Measurements from ENCODE around the gene BMP4. TPM values are rescaled to one million over a fixed set of nuclear protein-coding genes. Genes with fewer than 3 reads are reported as not detected.

The BMP4 gene
- total and polyA plus RNA-seq, 2 of the 13 experiments (the other 11 are each of a cell fraction or from before 2014, with no cell fraction given), result 56.4 to 169 TPM

DNA sequence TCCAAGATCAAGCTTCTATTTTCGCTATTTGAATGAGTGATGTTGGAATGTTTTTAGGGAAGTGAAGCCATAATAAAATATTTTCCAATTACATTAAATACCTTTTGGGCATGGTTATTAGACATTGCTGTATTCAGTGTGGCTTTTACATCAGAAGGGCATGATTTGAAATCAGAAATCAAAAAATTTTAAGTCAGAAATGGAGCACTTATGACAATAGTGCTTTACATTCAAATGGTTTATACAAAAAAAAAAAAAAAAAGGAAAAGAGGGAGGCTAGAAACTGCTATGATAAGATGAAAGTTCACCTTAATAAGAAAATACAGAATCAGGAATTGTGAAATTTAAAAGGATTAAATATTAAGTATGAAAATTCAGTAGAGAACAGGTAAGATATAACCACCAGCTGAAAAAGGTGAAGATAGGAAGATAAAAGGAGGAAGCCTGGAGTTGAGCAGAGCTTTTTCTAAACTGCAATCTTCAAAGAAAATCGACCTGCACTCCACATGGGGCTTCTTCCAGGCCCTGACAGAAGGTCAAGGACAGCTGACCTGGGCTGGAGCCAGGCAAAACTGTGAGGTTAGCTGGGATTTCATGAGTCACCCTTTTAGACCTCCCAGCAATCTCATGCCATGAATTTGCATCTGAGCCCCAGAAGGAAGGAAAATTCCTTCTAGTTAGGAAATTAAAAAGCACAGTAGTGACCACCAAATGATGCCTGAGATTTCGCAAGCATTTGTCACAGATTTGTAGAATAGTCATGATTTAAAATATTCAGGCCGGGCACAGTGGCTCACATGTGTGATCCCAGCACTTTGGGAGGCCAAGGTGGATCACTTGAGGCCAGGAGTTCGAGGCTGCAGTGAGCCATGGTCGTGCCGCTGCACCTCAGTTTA lies 23.4 kb upstream of the BMP4 start (continued):
- TF ChIP-seq, protein P1, sequence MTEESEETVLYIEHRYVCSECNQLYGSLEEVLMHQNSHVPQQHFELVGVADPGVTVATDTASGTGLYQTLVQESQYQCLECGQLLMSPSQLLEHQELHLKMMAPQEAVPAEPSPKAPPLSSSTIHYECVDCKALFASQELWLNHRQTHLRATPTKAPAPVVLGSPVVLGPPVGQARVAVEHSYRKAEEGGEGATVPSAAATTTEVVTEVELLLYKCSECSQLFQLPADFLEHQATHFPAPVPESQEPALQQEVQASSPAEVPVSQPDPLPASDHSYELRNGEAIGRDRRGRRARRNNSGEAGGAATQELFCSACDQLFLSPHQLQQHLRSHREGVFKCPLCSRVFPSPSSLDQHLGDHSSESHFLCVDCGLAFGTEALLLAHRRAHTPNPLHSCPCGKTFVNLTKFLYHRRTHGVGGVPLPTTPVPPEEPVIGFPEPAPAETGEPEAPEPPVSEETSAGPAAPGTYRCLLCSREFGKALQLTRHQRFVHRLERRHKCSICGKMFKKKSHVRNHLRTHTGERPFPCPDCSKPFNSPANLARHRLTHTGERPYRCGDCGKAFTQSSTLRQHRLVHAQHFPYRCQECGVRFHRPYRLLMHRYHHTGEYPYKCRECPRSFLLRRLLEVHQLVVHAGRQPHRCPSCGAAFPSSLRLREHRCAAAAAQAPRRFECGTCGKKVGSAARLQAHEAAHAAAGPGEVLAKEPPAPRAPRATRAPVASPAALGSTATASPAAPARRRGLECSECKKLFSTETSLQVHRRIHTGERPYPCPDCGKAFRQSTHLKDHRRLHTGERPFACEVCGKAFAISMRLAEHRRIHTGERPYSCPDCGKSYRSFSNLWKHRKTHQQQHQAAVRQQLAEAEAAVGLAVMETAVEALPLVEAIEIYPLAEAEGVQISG (CRISPR knock-in tag; IDR thresholded peaks at IDR 0.05), result peak; percentile 59
- TF ChIP-seq HMGA1 (CRISPR knock-in tag; conservative IDR thresholded peaks at IDR 0.05), result no peak
- TF ChIP-seq ZNF652 (CRISPR knock-in tag; IDR thresholded peaks at IDR 0.05; ENCODE audit: borderline replicate concordance, low read depth), result no peak; the same call in 1 of the 2 replicates
- TF ChIP-seq ZNF317 (CRISPR knock-in tag; IDR thresholded peaks at IDR 0.05), result no peak
- TF ChIP-seq KDM1A (CRISPR knock-in tag; IDR thresholded peaks at IDR 0.05), result peak; percentile 58; the same call in 1 of the 2 replicates
- no peak for TF ChIP-seq ZNF326 (CRISPR knock-in tag; IDR thresholded peaks at IDR 0.05; ENCODE audit: borderline replicate concordance)
- TF ChIP-seq THAP11 (CRISPR knock-in tag; IDR thresholded peaks at IDR 0.05), result peak; percentile 61; the same call in 1 of the 2 replicates
- TF ChIP-seq SIN3B (IDR thresholded peaks at IDR 0.05; ENCODE audit: low read length), result no peak
- TF ChIP-seq, protein P2, sequence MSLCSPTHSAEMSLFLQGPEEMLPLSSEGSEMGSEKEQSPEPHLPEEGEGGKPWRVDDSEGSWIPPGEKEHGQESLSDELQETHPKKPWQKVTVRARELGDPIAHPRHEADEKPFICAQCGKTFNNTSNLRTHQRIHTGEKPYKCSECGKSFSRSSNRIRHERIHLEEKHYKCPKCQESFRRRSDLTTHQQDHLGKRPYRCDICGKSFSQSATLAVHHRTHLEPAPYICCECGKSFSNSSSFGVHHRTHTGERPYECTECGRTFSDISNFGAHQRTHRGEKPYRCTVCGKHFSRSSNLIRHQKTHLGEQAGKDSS (CRISPR knock-in tag; IDR thresholded peaks at IDR 0.05; ENCODE audit: borderline replicate concordance, low read depth), result no peak
- TF ChIP-seq, protein P3, sequence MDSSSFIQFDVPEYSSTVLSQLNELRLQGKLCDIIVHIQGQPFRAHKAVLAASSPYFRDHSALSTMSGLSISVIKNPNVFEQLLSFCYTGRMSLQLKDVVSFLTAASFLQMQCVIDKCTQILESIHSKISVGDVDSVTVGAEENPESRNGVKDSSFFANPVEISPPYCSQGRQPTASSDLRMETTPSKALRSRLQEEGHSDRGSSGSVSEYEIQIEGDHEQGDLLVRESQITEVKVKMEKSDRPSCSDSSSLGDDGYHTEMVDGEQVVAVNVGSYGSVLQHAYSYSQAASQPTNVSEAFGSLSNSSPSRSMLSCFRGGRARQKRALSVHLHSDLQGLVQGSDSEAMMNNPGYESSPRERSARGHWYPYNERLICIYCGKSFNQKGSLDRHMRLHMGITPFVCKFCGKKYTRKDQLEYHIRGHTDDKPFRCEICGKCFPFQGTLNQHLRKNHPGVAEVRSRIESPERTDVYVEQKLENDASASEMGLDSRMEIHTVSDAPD (CRISPR knock-in tag; IDR thresholded peaks at IDR 0.05), result no peak
- no peak for TF ChIP-seq AHR (CRISPR knock-in tag; IDR thresholded peaks at IDR 0.05)
- TF ChIP-seq, protein P4, sequence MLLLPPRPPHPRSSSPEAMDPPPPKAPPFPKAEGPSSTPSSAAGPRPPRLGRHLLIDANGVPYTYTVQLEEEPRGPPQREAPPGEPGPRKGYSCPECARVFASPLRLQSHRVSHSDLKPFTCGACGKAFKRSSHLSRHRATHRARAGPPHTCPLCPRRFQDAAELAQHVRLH (CRISPR knock-in tag; IDR thresholded peaks at IDR 0.05; ENCODE audit: borderline replicate concordance, low read depth), result no peak
- TF ChIP-seq, protein P5, sequence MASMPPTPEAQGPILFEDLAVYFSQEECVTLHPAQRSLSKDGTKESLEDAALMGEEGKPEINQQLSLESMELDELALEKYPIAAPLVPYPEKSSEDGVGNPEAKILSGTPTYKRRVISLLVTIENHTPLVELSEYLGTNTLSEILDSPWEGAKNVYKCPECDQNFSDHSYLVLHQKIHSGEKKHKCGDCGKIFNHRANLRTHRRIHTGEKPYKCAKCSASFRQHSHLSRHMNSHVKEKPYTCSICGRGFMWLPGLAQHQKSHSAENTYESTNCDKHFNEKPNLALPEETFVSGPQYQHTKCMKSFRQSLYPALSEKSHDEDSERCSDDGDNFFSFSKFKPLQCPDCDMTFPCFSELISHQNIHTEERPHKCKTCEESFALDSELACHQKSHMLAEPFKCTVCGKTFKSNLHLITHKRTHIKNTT (CRISPR knock-in tag; IDR thresholded peaks at IDR 0.05), result no peak
- TF ChIP-seq NFIB (CRISPR knock-in tag; IDR thresholded peaks at IDR 0.05; ENCODE audit: borderline replicate concordance), result no peak
- TF ChIP-seq ZFP90 (CRISPR knock-in tag; IDR thresholded peaks at IDR 0.05; ENCODE audit: borderline replicate concordance), result no peak
- no peak; the same call in none of the 2 replicates for TF ChIP-seq ESRRA (CRISPR knock-in tag; IDR thresholded peaks at IDR 0.05; ENCODE audit: low read depth)
- no peak for TF ChIP-seq RAD21 (CRISPR knock-in tag; IDR thresholded peaks at IDR 0.05)
- no peak; the same call in 1 of the 2 replicates for TF ChIP-seq ZNF510 (CRISPR knock-in tag; IDR thresholded peaks at IDR 0.05; ENCODE audit: low read depth)
- no peak for TF ChIP-seq TP53 (CRISPR knock-in tag; conservative IDR thresholded peaks at IDR 0.05)
- no peak; the same call in 1 of the 2 replicates for TF ChIP-seq GATAD1 (CRISPR knock-in tag; IDR thresholded peaks at IDR 0.05)
- TF ChIP-seq, protein P6, sequence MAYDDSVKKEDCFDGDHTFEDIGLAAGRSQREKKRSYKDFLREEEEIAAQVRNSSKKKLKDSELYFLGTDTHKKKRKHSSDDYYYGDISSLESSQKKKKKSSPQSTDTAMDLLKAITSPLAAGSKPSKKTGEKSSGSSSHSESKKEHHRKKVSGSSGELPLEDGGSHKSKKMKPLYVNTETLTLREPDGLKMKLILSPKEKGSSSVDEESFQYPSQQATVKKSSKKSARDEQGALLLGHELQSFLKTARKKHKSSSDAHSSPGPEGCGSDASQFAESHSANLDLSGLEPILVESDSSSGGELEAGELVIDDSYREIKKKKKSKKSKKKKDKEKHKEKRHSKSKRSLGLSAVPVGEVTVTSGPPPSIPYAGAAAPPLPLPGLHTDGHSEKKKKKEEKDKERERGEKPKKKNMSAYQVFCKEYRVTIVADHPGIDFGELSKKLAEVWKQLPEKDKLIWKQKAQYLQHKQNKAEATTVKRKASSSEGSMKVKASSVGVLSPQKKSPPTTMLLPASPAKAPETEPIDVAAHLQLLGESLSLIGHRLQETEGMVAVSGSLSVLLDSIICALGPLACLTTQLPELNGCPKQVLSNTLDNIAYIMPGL (CRISPR knock-in tag; IDR thresholded peaks at IDR 0.05; ENCODE audit: borderline replicate concordance in 1 of 2, low read depth in 1 of 2), result peak in 1 of 2 experiments; percentile 55; a peak in 1 of 4 replicates

All from HepG2 (cell line).